Pulmonary artery endothelial cell (primary cell): Measurements from ENCODE around the gene MBLAC2. TPM values are rescaled to one million over a fixed set of nuclear protein-coding genes. Genes with fewer than 3 reads are reported as not detected.

Source experiments
- DNase-seq: peaks from one replicate; pipeline ENCODE4 v3.0.0-alpha.2; 2011; ENCODE audit warnings: low read depth, low spot score
- total RNA-seq: library from RNA; depleted of rRNA; stranded (reverse); fragments of >200 nt; gene quantifications from 2 replicates; pipeline ENCODE4 v1.2.3, GENCODE V29; 2014

The MBLAC2 gene
- total RNA-seq, 1 donor from 2014 or later = 6.3 TPM

- DNase-seq = no peak
Measured at GRCh38 chr5:90472783-90473395, 1.7 kb downstream of the MBLAC2 start.

GRCh38 chr5:90461288-90461687 is 13.3 kb downstream of the MBLAC2 start:
- no peak for DNase-seq

- DNase-seq = no peak
Measured at GRCh38 chr5:90446961-90447360, 27.6 kb downstream of the MBLAC2 start.

GRCh38 chr5:90440644-90441043 is 33.9 kb downstream of the MBLAC2 start:
- DNase-seq = no peak

GRCh38 chr5:90438100-90438499 is 36.5 kb downstream of the MBLAC2 start:
- peak; percentile 7 for DNase-seq

GRCh38 chr5:90437663-90438062 is 36.9 kb downstream of the MBLAC2 start:
- no peak for DNase-seq

- peak; percentile 8 for DNase-seq
Measured at GRCh38 chr5:90434116-90434714, 40.4 kb downstream of the MBLAC2 start.

GRCh38 chr5:90424245-90424644 is 50.3 kb downstream of the MBLAC2 start:
- no peak for DNase-seq

GRCh38 chr5:90421136-90421535 is 53.4 kb downstream of the MBLAC2 start:
- DNase-seq = no peak

GRCh38 chr5:90418214-90418613 is 56.4 kb downstream of the MBLAC2 start:
- no peak for DNase-seq

GRCh38 chr5:90410178-90410762 is 64.3 kb downstream of the MBLAC2 start:
- no peak for DNase-seq

- peak; percentile 87 for DNase-seq
Measured at GRCh38 chr5:90409318-90410177, 65.0 kb downstream of the MBLAC2 start, which contains the start of gene CETN3. Gene CETN3, minus strand, starts transcription at chr5:90409756. Its CDS starts 95 bp downstream, at chr5:90409661.

GRCh38 chr5:90408571-90409317 is 65.8 kb downstream of the MBLAC2 start:
- DNase-seq = no peak

Other genes starting within 250 kb of the MBLAC2 start
- gene CETN3, start 65.0 kb downstream of the MBLAC2 start, total RNA-seq = 9.2 and 19.8 TPM in 2 replicates
- 10.0 and 11.9 TPM in 2 replicates for gene POLR3G, start 93 bp upstream of the MBLAC2 start, total RNA-seq
- gene LYSMD3, start 54.8 kb upstream of the MBLAC2 start, total RNA-seq = 15.3 and 24.4 TPM in 2 replicates
- 0.04 and 0.20 TPM in 2 replicates for gene ADGRV1, start 84.0 kb upstream of the MBLAC2 start, total RNA-seq